HCT116 (cell line): ENCODE results near the gene TRPC4. TPM values are rescaled to one million over a fixed set of nuclear protein-coding genes. Genes with fewer than 3 reads are reported as not detected.

Experiments used
- ATAC-seq: fragments of 200-7000 bp; cut with Tn5 transposase; 2 replicates; pipeline ENCODE4 v1.9.1; 2020; ENCODE audit warnings: mild to moderate bottlenecking, moderate library complexity
- BruUV-seq: library from RNA; stranded (reverse); fragments of 400-500 nt; replicated peaks from 2 replicates; lab custom pipeline; 2021; lab: Mats Ljungman, UMichigan
- CTCF ChIA-PET: fragments of 300-600 bp; sonication (Branson Sonifier 250); formaldehyde crosslinking; loops from one replicate; lab custom pipeline; 2021; ENCODE audit warnings: antibody characterized with exemption; lab: Charles Lee
- POLR2A ChIA-PET: fragments of 300-600, 350-600 bp; sonication (Branson Sonifier 250); formaldehyde crosslinking; loops from one replicate; lab custom pipeline; 2021; ENCODE audit warnings: antibody characterized with exemption; lab: Charles Lee
- RAD21 ChIA-PET, 2 experiments: fragments of 300-600 bp; sonication (Branson Sonifier 250); formaldehyde crosslinking; loops; one replicate each; lab custom pipeline; 2023; ENCODE audit warnings: low total read pairs in 2 of 2; ENCODE audit not compliant: uncharacterized antibody in 2 of 2, unreplicated experiment in 2 of 2, low non-redundant PET in 1 of 2; lab: Charles Lee
- DNase-seq: peaks from one replicate; pipeline ENCODE4 v3.0.0-alpha.2; 2010; ENCODE audit warnings: low read depth, low spot score
- H2AFZ ChIP-seq: fragments of 200-600 bp; shearing (Covaris generic), sonication (generic); 2 replicates; pipeline ENCODE4 v1.6.1; 2017; ENCODE audit warnings: low read depth, mixed run types, mixed read lengths, antibody characterized with exemption, low read length; ENCODE audit not compliant: poor library complexity, severe bottlenecking
- H3K27ac ChIP-seq: 2 replicates; pipeline ENCODE4 v1.5.1; 2012; ENCODE audit warnings: low read depth, low read length
- H3K27me3 ChIP-seq: fragments of 200-600 bp; sonication (generic); 2 replicates; pipeline ENCODE4 v1.6.1; 2016; ENCODE audit warnings: mixed run types, low read length, mixed read lengths; ENCODE audit not compliant: insufficient read depth
- H3K36me3 ChIP-seq, 2 experiments: fragments of 200-500 bp in 1 of 2; fragments of 200-600 bp in 1 of 2; sonication (Bioruptor generic) in 1 of 2; sonication (generic) in 1 of 2; 2 replicates each; pipeline versions ENCODE4 v1.5.1 to v1.6.1; 2014 to 2016; ENCODE audit warnings: low read length in 2 of 2, inconsistent platforms in 1 of 2, mixed read lengths in 1 of 2, mixed run types in 1 of 2; ENCODE audit not compliant: insufficient read depth in 2 of 2, control insufficient read depth in 1 of 2
- H3K4me1 ChIP-seq, 2 experiments: fragments of 200-600 bp in 1 of 2; sonication (generic) in 1 of 2; 2 replicates each; pipeline versions ENCODE4 v1.5.1 to v1.6.1; 2012 to 2017; ENCODE audit warnings: low read length in 2 of 2, inconsistent platforms in 1 of 2, mild to moderate bottlenecking in 1 of 2, mixed read lengths in 1 of 2, mixed run types in 1 of 2, moderate library complexity in 1 of 2; ENCODE audit not compliant: insufficient read depth in 2 of 2, control insufficient read depth in 1 of 2
- H3K4me2 ChIP-seq: fragments of 200-600 bp; sonication (generic); 2 replicates; pipeline ENCODE4 v1.6.1; 2017; ENCODE audit warnings: mixed run types, low read length, mixed read lengths
- H3K4me3 ChIP-seq, 2 experiments: fragments of 200-600 bp in 1 of 2; sonication (generic) in 1 of 2; replicated peaks in 1 of 2; 2 replicates each; pipeline ENCODE4 v1.5.1; 2011 to 2016; ENCODE audit warnings: low read length in 2 of 2, control low read depth in 1 of 2, low read depth in 1 of 2, mild to moderate bottlenecking in 1 of 2, mixed read lengths in 1 of 2, mixed run types in 1 of 2
- H3K79me2 ChIP-seq: fragments of 200-600 bp; sonication (generic); 2 replicates; pipeline ENCODE4 v1.6.1; 2017; ENCODE audit warnings: mild to moderate bottlenecking, mixed run types, low read length, moderate library complexity, mixed read lengths; ENCODE audit not compliant: insufficient read depth
- H3K9ac ChIP-seq: fragments of 200-600 bp; sonication (generic); 2 replicates; pipeline ENCODE4 v1.6.1; 2016; ENCODE audit warnings: low read length, mixed read lengths
- H3K9me2 ChIP-seq: fragments of 200-600 bp; sonication (generic), shearing (Covaris generic); 2 replicates; pipeline ENCODE4 v1.6.1; 2017; ENCODE audit warnings: mixed run types, mild to moderate bottlenecking, moderate library complexity; ENCODE audit not compliant: insufficient read depth
- H3K9me3 ChIP-seq, 2 experiments: fragments of 200-500 bp in 1 of 2; fragments of 200-600 bp in 1 of 2; sonication (Bioruptor generic) in 1 of 2; sonication (generic) in 1 of 2; 2 replicates each; pipeline ENCODE4 v1.6.1; 2014 to 2017; ENCODE audit warnings: low read length in 2 of 2, mixed read lengths in 2 of 2, inconsistent platforms in 1 of 2, low read depth in 1 of 2, mild to moderate bottlenecking in 1 of 2, mixed run types in 1 of 2, moderate library complexity in 1 of 2; ENCODE audit not compliant: control insufficient read depth in 1 of 2, insufficient read depth in 1 of 2
- H4K20me1 ChIP-seq: fragments of 200-600 bp; sonication (generic), shearing (Covaris generic); 2 replicates; pipeline ENCODE4 v1.6.1; 2017; ENCODE audit warnings: mixed run types, mild to moderate bottlenecking, moderate library complexity; ENCODE audit not compliant: insufficient read depth
- CBX3 ChIP-seq: IDR thresholded peaks from 2 replicates; pipeline ENCODE4 v1.6.1; 2012; ENCODE audit warnings: low read depth
- CEBPB ChIP-seq: IDR thresholded peaks from 2 replicates; pipeline ENCODE4 v1.6.1; 2012; ENCODE audit warnings: low read depth
- EGR1 ChIP-seq: IDR thresholded peaks from 2 replicates; pipeline ENCODE4 v1.6.1; 2012; ENCODE audit warnings: low read depth
- EZH2phosphoT487 ChIP-seq: fragments of 200-600 bp; IDR thresholded peaks from 2 replicates; pipeline ENCODE4 v1.6.1; 2018; ENCODE audit warnings: antibody characterized with exemption, borderline replicate concordance
- FOSL1 ChIP-seq: IDR thresholded peaks from 2 replicates; pipeline ENCODE4 v1.6.1; 2012; ENCODE audit warnings: low read depth
- SRF ChIP-seq: IDR thresholded peaks from 2 replicates; pipeline ENCODE4 v1.6.1; 2012; ENCODE audit warnings: low read depth
- TCF7L2 ChIP-seq: IDR thresholded peaks from 2 replicates; pipeline ENCODE4 v1.7.0; 2011; ENCODE audit warnings: borderline replicate concordance, inconsistent platforms; ENCODE audit not compliant: insufficient read depth, insufficient read length; ENCODE audit errors: extremely low read depth
- YY1 ChIP-seq: IDR thresholded peaks from 2 replicates; pipeline ENCODE4 v1.6.1; 2011; ENCODE audit warnings: low read length, low read depth, moderate library complexity, mild to moderate bottlenecking; ENCODE audit not compliant: insufficient replicate concordance; ENCODE audit errors: extremely low read depth
- ZFX ChIP-seq: fragments of 450-650 bp; IDR thresholded peaks from 2 replicates; pipeline ENCODE4 v1.6.1; 2017
- ZNF274 ChIP-seq: fragments of 200-500 bp; sonication (Bioruptor generic); IDR thresholded peaks from 2 replicates; pipeline ENCODE4 v1.6.1; 2014; ENCODE audit warnings: mild to moderate bottlenecking, low read depth, low read length, inconsistent platforms
- intact Hi-C: fragments of 100-400 bp; cut with micrococcal nuclease; formaldehyde crosslinking; loops from 2 replicates; pipeline ENCODE4 v1.10.0; 2022
- total RNA-seq: library from RNA; stranded (reverse); gene quantifications from one replicate; pipeline ENCODE4 v1.2.1, GENCODE V29; 2021; ENCODE audit not compliant: unreplicated experiment
- TF ChIP-seq, protein P1 (sequence below): IDR thresholded peaks from 2 replicates; pipeline ENCODE4 v1.6.1; 2012
- TF ChIP-seq, protein P2 (sequence below), 3 experiments: fragments of 200-600 bp in 1 of 3; sonication (generic) in 1 of 3; IDR thresholded peaks in 2 of 3; conservative IDR thresholded peaks in 1 of 3; 2 replicates each; pipeline ENCODE4 v1.5.1; 2012 to 2017; ENCODE audit warnings: low read depth in 2 of 3, low read length in 2 of 3, antibody characterized with exemption in 1 of 3, borderline replicate concordance in 1 of 3, control low read depth in 1 of 3, mild to moderate bottlenecking in 1 of 3, mixed read lengths in 1 of 3, mixed run types in 1 of 3, moderate library complexity in 1 of 3; ENCODE audit not compliant: insufficient read depth in 1 of 3

TRPC4 gene
- total RNA-seq, 1 experiment from 2014 or later: not detected

GRCh38 chr13:37701972-37702371 lies 167.6 kb downstream of the TRPC4 start:
- Histone ChIP-seq H3K27ac (no peak overlapping the region), H4K20me1 (no peaks in the 10 kb centered on the region), H3K9me3 (peaks cover 5 to 19% of the 10 kb centered on the region in 2 experiments; a peak in 2 of 4 replicates), H3K4me2 (no peak overlapping the region), H3K9ac (no peak overlapping the region), H3K4me1 (no peaks in the 10 kb centered on the region), H3K79me2 (no peaks in the 10 kb centered on the region), H3K4me3 (no peak overlapping the region), H3K36me3 (no peaks in the 10 kb centered on the region), H3K27me3 (no peaks in the 10 kb centered on the region), H3K9me2 (no peaks in the 10 kb centered on the region), H2AFZ (no peak overlapping the region)
- ChIA-PET POLR2A (no interaction called here), RAD21 (no interaction called here), CTCF (no interaction called here)
- intact Hi-C loops: no loop called here
- ATAC-seq (no peak), DNase-seq (no peak)
- TF ChIP-seq, protein P1, sequence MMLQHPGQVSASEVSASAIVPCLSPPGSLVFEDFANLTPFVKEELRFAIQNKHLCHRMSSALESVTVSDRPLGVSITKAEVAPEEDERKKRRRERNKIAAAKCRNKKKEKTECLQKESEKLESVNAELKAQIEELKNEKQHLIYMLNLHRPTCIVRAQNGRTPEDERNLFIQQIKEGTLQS: no peak
- no TSS peak for BruUV-seq

- Histone ChIP-seq H3K27me3 (no peaks in the 10 kb centered on the region), H3K4me2 (no peak overlapping the region), H3K79me2 (no peaks in the 10 kb centered on the region), H3K4me3 (no peak overlapping the region), H3K36me3 (no peaks in the 10 kb centered on the region), H3K9me3 (peaks cover 9 to 20% of the 10 kb centered on the region in 2 experiments; a peak in 2 of 4 replicates), H3K4me1 (no peaks in the 10 kb centered on the region), H3K9me2 (no peaks in the 10 kb centered on the region), H2AFZ (no peak overlapping the region), H3K27ac (no peak overlapping the region), H3K9ac (no peak overlapping the region), H4K20me1 (no peaks in the 10 kb centered on the region)
- ChIA-PET POLR2A (no interaction called here), RAD21 (no interaction called here), CTCF (no interaction called here)
- intact Hi-C loops: no loop called here
- DNase-seq (no peak), ATAC-seq (no peak)
- no TSS peak for BruUV-seq
- TF ChIP-seq EGR1: no peak
- TF ChIP-seq, protein P2, sequence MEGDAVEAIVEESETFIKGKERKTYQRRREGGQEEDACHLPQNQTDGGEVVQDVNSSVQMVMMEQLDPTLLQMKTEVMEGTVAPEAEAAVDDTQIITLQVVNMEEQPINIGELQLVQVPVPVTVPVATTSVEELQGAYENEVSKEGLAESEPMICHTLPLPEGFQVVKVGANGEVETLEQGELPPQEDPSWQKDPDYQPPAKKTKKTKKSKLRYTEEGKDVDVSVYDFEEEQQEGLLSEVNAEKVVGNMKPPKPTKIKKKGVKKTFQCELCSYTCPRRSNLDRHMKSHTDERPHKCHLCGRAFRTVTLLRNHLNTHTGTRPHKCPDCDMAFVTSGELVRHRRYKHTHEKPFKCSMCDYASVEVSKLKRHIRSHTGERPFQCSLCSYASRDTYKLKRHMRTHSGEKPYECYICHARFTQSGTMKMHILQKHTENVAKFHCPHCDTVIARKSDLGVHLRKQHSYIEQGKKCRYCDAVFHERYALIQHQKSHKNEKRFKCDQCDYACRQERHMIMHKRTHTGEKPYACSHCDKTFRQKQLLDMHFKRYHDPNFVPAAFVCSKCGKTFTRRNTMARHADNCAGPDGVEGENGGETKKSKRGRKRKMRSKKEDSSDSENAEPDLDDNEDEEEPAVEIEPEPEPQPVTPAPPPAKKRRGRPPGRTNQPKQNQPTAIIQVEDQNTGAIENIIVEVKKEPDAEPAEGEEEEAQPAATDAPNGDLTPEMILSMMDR (IDR thresholded peaks at IDR 0.05 in 2 of 3, conservative IDR thresholded peaks at IDR 0.05 in 1 of 3; ENCODE audit: borderline replicate concordance in 1 of 3, insufficient read depth in 1 of 3, low read depth in 2 of 3, low read length in 2 of 3): no peak
- TF ChIP-seq ZFX: no peak
- TF ChIP-seq EZH2phosphoT487: no peak
- TF ChIP-seq, protein P1: no peak
- TF ChIP-seq FOSL1: no peak
- TF ChIP-seq CBX3: no peak
- no peak for TF ChIP-seq CEBPB
- no peak for TF ChIP-seq YY1
- no peak for TF ChIP-seq SRF
- no peak for TF ChIP-seq ZNF274
- no peak for TF ChIP-seq TCF7L2
Observed at GRCh38 chr13:37701306-37701705, 168.3 kb downstream of the TRPC4 start.
